ENCODE results near the gene NEU2.
A peak's percentile ranks its signal among the peaks of the same experiment; 100 is the strongest.

The NEU2 gene

DNA sequence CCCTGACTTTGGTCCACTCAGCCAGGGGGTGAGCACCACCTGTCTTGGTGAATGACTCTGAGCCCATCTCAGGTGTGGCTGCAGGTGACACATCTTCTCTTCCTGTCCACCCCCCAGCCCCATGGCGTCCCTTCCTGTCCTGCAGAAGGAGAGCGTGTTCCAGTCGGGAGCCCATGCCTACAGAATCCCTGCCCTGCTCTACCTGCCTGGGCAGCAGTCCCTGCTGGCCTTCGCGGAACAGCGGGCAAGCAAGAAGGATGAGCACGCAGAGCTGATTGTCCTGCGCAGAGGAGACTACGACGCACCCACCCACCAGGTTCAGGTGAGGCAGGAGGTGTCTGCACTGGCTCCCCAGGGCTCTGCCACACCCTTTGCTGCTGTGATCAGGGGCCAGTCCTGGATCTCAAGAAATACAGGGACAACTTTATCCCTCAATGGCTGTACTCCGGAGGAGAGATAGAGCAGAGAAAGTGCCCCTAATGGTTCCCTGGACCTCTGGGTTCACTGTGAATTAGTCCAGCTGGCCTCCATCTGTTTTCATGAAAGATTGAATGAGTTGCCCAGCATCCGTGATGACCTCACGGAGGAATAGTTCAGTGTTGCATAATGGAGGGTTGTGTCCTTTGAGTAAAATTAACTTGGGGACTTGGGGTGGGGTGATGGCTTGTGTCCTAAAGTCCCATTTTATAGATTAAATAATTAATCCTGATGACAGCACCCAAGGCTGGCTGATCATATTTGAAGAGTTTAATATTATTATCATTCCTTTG, at the start of gene NEU2:
Gene NEU2 (plus strand): TSS at position 122 of the 770 bp plus-strand sequence. CDS start 0 bp downstream, at position 122.
- Mint-ChIP-seq H3K27ac (no peak within 1 kb of the TSS), H3K4me1 (no peaks in the 10 kb centered on the region), H3K4me3 (no peak within 1 kb of the TSS), H3K9me3 (no peaks in the 10 kb centered on the region), H3K36me3 (no peaks in the 10 kb centered on the region)
- ATAC-seq (no peak), DNase-seq (ENCODE audit: low spot score in 2 of 2) (no peak)

DNA sequence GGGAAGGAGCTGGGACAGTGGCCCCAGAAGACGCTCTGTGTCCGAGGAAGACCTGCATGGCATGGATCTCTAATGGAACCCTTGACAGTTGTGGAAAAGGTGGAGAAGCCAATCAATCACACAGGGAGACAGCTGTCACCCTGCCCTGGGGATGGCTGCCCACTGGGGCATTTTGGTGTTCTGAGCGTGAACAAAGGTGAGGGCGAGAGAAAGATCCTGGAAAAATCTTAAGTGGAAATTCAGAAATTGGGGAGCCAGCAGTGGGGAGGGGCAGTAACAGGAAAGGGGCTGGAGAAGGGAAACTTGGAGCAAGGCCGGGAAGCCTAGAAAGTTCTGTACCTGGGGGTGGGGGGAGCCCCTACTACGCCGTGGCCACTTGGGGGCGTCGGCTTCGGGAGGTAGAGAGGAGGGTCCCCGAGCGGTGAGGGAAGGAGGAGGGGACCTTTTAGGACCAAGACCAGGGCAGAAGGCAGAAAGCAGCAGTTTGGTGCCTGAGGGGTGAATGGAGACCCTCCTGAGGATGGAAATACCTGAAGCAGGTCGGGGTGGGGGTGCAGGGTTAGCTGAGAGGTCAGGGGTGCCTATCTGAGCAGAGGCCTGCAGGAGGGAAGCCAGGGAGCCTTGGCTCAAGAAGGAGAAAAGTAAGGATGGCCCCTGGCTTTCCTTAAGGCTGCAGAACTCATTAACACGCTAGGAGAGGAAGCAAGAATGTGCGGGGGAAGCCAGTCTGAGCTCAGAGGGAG, 49.4 kb upstream of the NEU2 start:
- DNase-seq (ENCODE audit: low spot score in 2 of 2) (no peak), ATAC-seq (no peak)
- Mint-ChIP-seq H3K9me3 (peaks cover 4% of the 10 kb centered on the region), H3K27ac (no peak overlapping the region), H3K36me3 (no peaks in the 10 kb centered on the region), H3K4me1 (peaks cover 15% of the 10 kb centered on the region), H3K4me3 (no peak overlapping the region)

GRCh38 chr2:232983669-232984140, 48.8 kb upstream of the NEU2 start:
- DNase-seq (ENCODE audit: low spot score in 2 of 2) (no peak), ATAC-seq (no peak)
- Mint-ChIP-seq H3K36me3 (no peaks in the 10 kb centered on the region), H3K9me3 (peaks cover 4% of the 10 kb centered on the region), H3K4me3 (no peak overlapping the region), H3K4me1 (peaks cover 15% of the 10 kb centered on the region), H3K27ac (no peak overlapping the region)

DNA sequence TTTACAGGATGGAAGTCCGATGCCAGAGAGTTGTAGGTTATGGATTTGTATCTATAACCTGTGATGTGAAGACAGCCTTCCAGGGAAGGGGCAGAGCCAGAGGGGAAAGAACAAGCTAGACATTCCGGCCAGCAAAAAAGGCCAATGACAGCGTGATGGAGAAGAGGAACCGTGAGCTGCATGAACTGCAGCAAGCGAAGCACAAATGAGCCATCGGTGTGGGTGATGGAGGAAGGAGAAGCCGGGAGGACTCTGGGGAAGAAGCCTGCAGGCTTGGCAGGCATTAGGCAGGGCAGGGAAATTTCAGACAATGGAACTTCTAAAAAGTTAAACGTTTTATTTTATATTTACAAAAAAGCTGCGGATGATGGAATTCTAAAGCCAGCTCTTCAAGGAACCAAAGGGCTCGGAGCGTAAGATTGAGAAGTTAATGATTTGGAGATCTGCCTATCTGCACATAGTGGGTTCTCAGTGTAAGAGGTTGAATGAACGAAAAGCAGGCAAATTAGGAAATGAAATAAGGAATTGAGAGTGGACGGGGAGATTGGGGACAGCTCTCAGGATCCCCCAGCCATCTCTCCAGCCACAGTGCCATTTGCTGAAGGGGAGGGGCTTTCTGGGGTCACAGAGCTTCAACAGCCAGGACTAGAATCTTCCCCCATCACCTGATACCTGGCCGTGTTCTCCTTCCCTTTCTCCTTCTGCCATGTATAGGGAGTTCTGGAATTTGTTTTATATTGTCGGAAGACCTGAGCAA, 47.8 kb upstream of the NEU2 start:
- Mint-ChIP-seq H3K9me3 (peaks cover 4% of the 10 kb centered on the region), H3K4me3 (no peak overlapping the region), H3K27ac (no peak overlapping the region), H3K4me1 (peaks cover 13% of the 10 kb centered on the region), H3K36me3 (no peaks in the 10 kb centered on the region)
- DNase-seq (ENCODE audit: low spot score in 2 of 2), result no peak
- no peak for ATAC-seq

- no peak for ATAC-seq
- H3K4me3 Mint-ChIP-seq, result no peak overlapping the region
- no peak overlapping the region for H3K27ac Mint-ChIP-seq
- no peaks in the 10 kb centered on the region for H3K36me3 Mint-ChIP-seq
- H3K9me3 Mint-ChIP-seq, result peaks cover 4% of the 10 kb centered on the region
- H3K4me1 Mint-ChIP-seq, result peaks cover 6% of the 10 kb centered on the region
- no peak for DNase-seq (ENCODE audit: low spot score in 2 of 2)
Observed at GRCh38 chr2:232986155-232986554, 46.3 kb upstream of the NEU2 start.

DNA sequence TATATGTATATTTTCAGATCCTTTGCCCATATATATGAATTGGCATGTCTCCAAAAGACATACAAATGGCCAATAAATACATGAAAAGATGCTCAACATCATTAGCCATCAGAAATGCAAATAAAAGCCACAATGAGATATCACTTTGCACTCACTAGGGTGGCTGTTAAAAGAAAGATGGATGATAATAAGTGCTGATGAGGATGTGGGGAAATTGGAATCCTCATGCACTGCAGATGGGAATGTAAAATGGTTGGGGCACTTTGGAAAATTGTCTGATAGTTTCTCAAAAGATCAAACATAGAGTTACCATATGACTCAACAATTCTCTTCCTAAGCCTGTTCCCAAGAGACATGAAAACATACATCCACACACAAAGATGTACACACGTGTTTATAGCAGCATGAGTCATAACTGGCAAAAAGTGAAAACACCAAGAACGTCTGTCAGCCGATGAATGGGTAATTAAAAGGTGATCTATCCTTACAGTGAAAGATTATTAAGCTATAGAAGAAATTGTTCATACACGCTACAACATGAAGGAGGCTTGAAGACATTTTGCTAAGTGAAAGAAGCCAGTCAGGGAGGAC, 39.1 kb upstream of the NEU2 start:
- Mint-ChIP-seq H3K27ac (no peak overlapping the region), H3K36me3 (no peaks in the 10 kb centered on the region), H3K9me3 (no peaks in the 10 kb centered on the region), H3K4me3 (no peak overlapping the region), H3K4me1 (no peaks in the 10 kb centered on the region)
- DNase-seq (ENCODE audit: low spot score in 2 of 2) (no peak), ATAC-seq (no peak)

DNA sequence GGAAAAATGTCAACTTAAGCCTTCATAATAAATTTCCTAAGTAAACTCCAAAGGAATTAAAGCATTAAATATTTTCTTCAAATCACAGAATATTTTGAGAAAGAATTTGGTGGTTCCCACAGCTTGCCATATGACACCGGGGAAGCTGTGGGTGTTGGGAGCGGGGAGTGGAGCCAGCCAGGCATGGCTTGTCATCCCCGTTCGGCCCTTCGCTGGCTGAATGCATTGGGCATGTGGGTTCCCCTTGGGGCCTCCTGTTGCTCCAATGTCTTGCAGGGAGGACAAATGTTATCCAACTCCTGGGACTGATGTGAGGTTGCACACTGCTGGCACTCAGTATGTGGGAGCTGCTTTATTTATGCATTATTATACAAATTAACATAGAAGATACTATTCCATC, 38.0 kb upstream of the NEU2 start:
- Mint-ChIP-seq H3K4me1 (no peaks in the 10 kb centered on the region), H3K4me3 (no peak overlapping the region), H3K27ac (no peak overlapping the region), H3K36me3 (no peaks in the 10 kb centered on the region), H3K9me3 (no peaks in the 10 kb centered on the region)
- no peak for DNase-seq (ENCODE audit: low spot score in 2 of 2)
- ATAC-seq, result no peak

DNA sequence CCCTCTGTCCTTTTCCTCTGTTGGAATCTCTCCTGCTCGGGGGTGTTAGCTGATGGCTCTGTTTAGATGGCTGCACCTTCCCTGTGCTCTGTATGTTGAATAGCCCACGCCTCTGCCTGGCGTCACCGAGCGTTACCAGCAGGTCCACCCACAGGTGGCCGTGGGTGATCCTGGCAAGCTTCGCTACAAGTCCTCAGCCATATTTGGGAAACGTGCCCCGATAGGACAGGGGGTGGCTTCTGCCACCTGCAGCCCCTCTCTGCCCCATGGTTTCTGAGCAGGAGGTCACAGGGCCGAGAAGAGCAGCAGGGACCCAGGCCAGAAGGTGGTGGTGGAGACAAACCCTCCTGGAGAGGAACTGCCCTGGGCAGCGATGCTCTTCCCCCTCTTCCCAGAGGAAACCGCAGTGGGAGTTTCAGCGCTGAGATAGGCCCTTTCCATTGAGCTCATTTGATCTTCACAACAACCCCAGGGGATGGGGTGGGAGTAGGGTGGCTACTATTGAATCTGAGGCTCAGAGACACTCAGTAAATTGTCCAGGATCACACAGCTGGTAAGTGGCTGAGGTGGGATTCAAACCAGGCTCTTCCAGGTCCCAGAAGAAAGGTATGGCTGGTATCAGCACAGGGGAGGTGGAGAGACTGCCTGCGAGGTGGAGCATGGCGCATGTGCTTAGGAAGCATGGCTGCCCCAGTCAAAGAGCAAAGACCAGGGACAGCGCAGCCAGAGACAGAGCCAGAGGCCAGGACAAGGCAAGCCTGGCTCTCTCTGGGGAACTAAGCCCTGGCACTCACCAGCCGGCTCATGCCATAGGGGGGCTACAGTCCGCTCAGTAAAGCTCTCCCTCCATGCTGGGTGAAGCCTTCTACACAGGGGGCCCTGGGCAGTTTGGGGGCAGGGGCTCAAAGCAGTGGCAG, 34.5 kb upstream of the NEU2 start:
- Mint-ChIP-seq H3K4me1 (no peaks in the 10 kb centered on the region), H3K4me3 (no peak overlapping the region), H3K27ac (no peak overlapping the region), H3K9me3 (no peaks in the 10 kb centered on the region), H3K36me3 (no peaks in the 10 kb centered on the region)
- ATAC-seq (no peak), DNase-seq (ENCODE audit: low spot score in 2 of 2) (no peak)

DNA sequence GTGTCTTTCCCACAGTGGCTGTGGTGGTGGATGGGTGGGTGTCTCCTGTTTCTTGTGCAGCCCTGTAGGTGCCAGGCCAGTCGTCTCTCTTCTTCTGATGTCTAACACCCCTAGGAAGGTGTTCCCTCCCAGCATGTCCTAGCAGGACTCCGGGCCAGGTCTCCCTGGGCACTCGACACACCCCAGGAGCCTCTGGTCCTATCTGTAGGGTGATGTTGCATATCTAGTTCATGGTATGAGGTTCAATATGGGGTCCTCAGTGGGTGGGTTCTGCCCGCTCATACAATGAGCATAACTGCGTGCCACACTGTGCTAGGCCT, 33.8 kb upstream of the NEU2 start:
- no peak overlapping the region for H3K27ac Mint-ChIP-seq
- no peaks in the 10 kb centered on the region for H3K4me1 Mint-ChIP-seq
- H3K4me3 Mint-ChIP-seq, result no peak overlapping the region
- ATAC-seq (no peak), DNase-seq (ENCODE audit: low spot score in 2 of 2) (no peak)
- no peaks in the 10 kb centered on the region for H3K9me3 Mint-ChIP-seq
- H3K36me3 Mint-ChIP-seq, result no peaks in the 10 kb centered on the region

- ATAC-seq (no peak), DNase-seq (ENCODE audit: low spot score in 2 of 2) (no peak)
- H3K4me1 Mint-ChIP-seq, result no peaks in the 10 kb centered on the region
- no peaks in the 10 kb centered on the region for H3K9me3 Mint-ChIP-seq
- no peak overlapping the region for H3K27ac Mint-ChIP-seq
- no peak overlapping the region for H3K4me3 Mint-ChIP-seq
- no peaks in the 10 kb centered on the region for H3K36me3 Mint-ChIP-seq
Observed at GRCh38 chr2:232999354-232999753, 33.1 kb upstream of the NEU2 start.

DNA sequence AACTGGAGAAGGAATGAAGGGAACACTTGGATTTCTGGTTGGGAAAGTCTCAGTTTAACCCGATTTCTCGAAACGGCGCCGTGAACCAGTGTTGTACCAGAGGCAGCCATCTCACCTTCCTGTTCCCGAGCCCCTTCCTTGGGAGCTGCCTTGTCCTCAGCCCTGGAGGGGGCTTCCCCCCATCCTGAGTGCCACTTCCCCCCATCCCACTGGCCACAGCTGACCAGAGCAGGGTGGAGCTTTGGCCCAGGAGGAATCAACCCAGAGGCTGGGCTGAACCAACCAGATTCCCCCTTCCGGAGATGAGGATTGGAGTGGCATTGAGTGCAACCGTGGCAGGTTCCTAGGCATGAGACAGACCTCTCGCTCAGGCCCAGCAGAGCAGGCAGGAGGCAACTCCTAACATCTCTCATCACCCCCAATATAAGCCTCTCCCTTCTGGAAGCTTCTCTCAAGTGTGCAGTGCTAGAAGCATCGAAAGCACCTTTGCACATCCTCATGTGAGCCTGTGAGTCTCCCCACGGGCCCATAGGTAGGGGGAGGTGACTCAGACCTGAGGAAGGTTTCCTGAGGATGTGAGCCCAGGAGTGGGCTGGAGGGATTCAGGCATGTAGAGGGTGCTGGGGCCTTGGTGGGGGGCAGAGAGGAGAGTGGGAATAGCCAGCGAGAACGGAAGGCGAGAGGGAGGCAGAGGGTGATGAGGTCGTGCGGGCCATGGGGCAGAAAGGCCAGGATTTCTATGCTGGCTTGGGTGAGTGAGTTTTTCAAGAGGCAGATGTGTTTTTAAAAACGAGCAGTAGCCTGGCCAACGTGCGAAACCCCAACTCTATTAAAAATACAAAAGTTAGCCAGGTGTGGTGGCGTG, 31.4 kb upstream of the NEU2 start:
- H3K27ac Mint-ChIP-seq, result peak overlapping the region; percentile 23
- no peaks in the 10 kb centered on the region for H3K9me3 Mint-ChIP-seq
- ATAC-seq, result no peak
- no peaks in the 10 kb centered on the region for H3K36me3 Mint-ChIP-seq
- H3K4me3 Mint-ChIP-seq, result no peak overlapping the region
- no peak for DNase-seq (ENCODE audit: low spot score in 2 of 2)
- no peaks in the 10 kb centered on the region for H3K4me1 Mint-ChIP-seq

DNA sequence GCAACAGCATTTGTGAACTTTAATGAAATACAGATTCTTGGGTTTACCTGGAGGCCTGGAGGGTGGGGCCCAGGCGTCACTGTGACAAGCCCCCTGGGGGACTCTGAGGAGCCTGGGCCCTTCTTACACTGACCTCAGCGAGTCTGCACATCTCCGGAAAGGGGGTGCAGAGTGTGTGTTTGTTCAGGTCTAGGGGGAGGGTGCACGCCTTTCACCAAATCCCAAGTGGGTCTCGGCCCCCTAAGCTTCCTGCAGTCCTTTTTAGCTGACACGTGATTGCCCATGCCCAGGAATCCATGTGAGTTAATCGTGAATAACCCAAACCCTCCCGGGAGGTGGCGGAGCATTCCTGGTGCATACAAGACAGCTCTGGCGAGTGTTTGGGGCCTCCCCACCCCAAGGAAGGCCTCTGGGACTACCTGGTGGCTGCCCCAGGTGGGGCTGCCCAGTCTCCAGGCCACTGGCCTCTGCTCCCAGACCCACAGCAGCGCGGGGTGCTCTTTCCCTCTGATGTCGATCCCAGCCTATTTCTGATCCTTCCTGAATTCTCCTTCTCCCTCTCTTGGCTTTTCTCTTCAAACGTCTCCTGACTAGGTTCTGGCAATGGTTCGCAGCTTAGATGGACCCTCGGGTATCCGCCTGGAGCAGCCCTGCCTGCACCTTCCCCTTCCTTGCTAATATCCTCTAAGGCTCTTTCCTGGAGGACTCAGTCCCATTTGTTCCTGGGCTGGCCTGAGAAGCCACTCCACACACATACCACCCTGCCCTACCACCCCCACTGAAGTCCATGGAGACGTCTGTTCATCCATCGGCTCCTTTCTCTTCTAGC, 29.4 kb upstream of the NEU2 start:
- no peaks in the 10 kb centered on the region for H3K4me1 Mint-ChIP-seq
- ATAC-seq, result no peak
- no peak for DNase-seq (ENCODE audit: low spot score in 2 of 2)
- no peak overlapping the region for H3K27ac Mint-ChIP-seq
- H3K9me3 Mint-ChIP-seq, result no peaks in the 10 kb centered on the region
- no peak overlapping the region for H3K4me3 Mint-ChIP-seq
- H3K36me3 Mint-ChIP-seq, result no peaks in the 10 kb centered on the region

All from stimulated activated effector memory CD8-positive, alpha-beta T cell treated with anti-CD3 and anti-CD28 coated beads, Interleukin-12 subunit alpha, Interleukin-12 subunit beta, amount 100 ng/mL, for 72 hours (primary cell).